NCI-H2081 treated with DMSO at 0.1 percent for 48 hours (cell line): ENCODE data around the gene SPG11.

ENCODE experiments used
- DNase-seq: peaks from one replicate; lab custom pipeline; 2025; lab: John Stamatoyannopoulos, UW

The SPG11 gene

GRCh38 chr15:44529864-44530604 is 133.4 kb downstream of the SPG11 start:
- no peak for DNase-seq

DNA sequence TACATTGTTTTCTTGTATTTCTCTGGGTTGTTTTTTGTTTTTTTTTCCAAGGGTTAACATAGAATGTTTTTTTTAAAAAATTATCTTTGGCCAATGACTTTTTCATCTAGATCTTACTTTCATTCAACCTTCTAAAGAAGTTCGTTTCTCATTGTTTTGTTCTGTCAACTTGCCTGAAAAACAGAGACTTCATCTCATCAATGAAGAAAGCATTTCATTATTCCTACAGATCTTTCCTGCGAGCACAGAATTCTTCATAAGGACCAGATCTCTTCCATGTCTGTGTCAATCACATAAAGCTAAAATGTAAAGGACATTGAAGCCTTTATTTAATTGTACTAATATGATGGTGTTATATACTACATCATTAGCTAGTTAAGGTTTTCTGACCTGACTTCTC is 136.2 kb downstream of the SPG11 start:
- no peak for DNase-seq

DNA sequence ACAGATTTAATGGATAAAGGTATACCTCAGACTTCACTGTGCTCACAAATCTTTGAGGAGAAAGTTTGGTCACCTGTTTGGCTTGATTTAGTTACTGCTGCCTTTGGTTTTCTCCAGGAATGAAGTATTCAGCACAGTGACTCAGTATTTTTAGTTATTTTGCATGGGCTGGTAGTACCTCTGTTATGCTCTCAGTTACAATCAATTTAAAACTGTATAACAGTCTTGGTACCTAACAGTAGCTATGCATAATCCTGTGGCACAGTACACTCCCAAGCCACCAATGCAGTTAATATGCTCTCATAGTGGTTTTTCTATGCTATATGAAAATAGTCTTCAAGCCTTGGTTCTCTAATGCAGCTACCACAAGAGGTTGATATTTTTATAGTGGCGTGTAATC is 138.4 kb downstream of the SPG11 start:
- no peak for DNase-seq

GRCh38 chr15:44519537-44519936 is 143.9 kb downstream of the SPG11 start:
- DNase-seq: no peak

DNA sequence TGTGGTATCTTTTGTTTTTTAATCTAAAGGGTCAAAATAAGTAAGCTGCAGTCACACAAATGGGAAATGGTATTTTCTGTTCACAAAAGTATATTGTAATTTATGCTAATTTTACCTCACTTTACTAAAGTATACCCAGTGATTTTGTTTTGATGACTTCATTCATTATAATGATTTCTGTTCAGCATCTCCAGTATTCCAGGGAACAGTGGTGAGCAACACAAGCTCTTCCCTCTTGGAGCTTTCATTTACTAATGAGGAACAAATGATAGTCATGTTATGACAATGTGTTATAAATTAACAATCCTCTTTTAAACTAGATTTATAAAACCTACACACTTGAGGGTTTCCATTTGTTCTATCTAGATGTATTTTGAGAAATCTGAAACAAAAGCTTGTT is 147.0 kb downstream of the SPG11 start:
- DNase-seq: no peak
